OCI-LY7 (cell line): ENCODE measurements around the gene CDK11B. TPM values are rescaled to one million over a fixed set of nuclear protein-coding genes. Genes with fewer than 3 reads are reported as not detected.

Source experiments
- BruUV-seq: library from RNA; stranded (reverse); fragments of 400-500 nt; replicated peaks from 2 replicates; lab custom pipeline; 2021; lab: Mats Ljungman, UMichigan
- CTCF ChIA-PET: fragments of 300-600 bp; sonication (Branson Sonifier 250); formaldehyde crosslinking; loops from one replicate; lab custom pipeline; 2022; ENCODE audit warnings: antibody characterized with exemption; ENCODE audit not compliant: unreplicated experiment; lab: Charles Lee
- POLR2A ChIA-PET: fragments of 300-600 bp; sonication (Branson Sonifier 250); formaldehyde crosslinking; loops from one replicate; lab custom pipeline; 2022; ENCODE audit warnings: antibody characterized with exemption; lab: Charles Lee
- DNase-seq: peaks from one replicate; pipeline ENCODE4 v3.0.0-alpha.2; 2015; ENCODE audit warnings: low spot score
- H2AFZ ChIP-seq: fragments of 200-600 bp; sonication (generic), shearing (Covaris generic); 2 replicates; pipeline ENCODE4 v1.6.1; 2014; ENCODE audit warnings: mild to moderate bottlenecking, antibody characterized with exemption, low read length, moderate library complexity
- H3K27ac ChIP-seq: fragments of 200-600 bp; sonication (generic); 2 replicates; pipeline ENCODE4 v1.5.1; 2014; ENCODE audit warnings: mixed run types, low read depth, mild to moderate bottlenecking, moderate library complexity, low read length, inconsistent platforms; ENCODE audit not compliant: poor library complexity, severe bottlenecking
- H3K36me3 ChIP-seq: fragments of 200-600 bp; sonication (generic); 2 replicates; pipeline ENCODE4 v1.6.1; 2014; ENCODE audit warnings: mild to moderate bottlenecking, antibody characterized with exemption, low read length, moderate library complexity, mixed read lengths; ENCODE audit not compliant: insufficient read depth
- H3K4me1 ChIP-seq: fragments of 200-600 bp; sonication (generic); 2 replicates; pipeline ENCODE4 v1.5.1; 2014; ENCODE audit warnings: mild to moderate bottlenecking, low read length; ENCODE audit not compliant: insufficient read depth, poor library complexity, severe bottlenecking
- H3K4me2 ChIP-seq: fragments of 200-600 bp; sonication (generic); 2 replicates; pipeline ENCODE4 v1.6.1; 2014; ENCODE audit warnings: mild to moderate bottlenecking, low read length
- H3K4me3 ChIP-seq: fragments of 200-600 bp; sonication (generic); 2 replicates; pipeline ENCODE4 v1.5.1; 2014; ENCODE audit warnings: mild to moderate bottlenecking, low read depth, low read length; ENCODE audit not compliant: poor library complexity, severe bottlenecking
- H3K79me2 ChIP-seq: fragments of 200-600 bp; sonication (generic); 2 replicates; pipeline ENCODE4 v1.6.1; 2016; ENCODE audit warnings: low read depth, mild to moderate bottlenecking, low read length, moderate library complexity, mixed read lengths; ENCODE audit not compliant: insufficient read depth
- H3K9me2 ChIP-seq: fragments of 200-600 bp; sonication (generic); 2 replicates; pipeline ENCODE4 v1.6.1; 2016; ENCODE audit warnings: mild to moderate bottlenecking, low read length, mixed read lengths; ENCODE audit not compliant: insufficient read depth
- H3K9me3 ChIP-seq: fragments of 200-600 bp; sonication (generic); 2 replicates; pipeline ENCODE4 v1.6.1; 2014; ENCODE audit warnings: mild to moderate bottlenecking, mixed run types, low read length, mixed read lengths
- H4K20me1 ChIP-seq: fragments of 200-600 bp; sonication (generic); 2 replicates; pipeline ENCODE4 v1.6.1; 2014; ENCODE audit warnings: mild to moderate bottlenecking, antibody characterized with exemption, low read length, moderate library complexity, mixed read lengths; ENCODE audit not compliant: insufficient read depth
- EZH2phosphoT487 ChIP-seq: fragments of 200-600 bp; sonication (generic); IDR thresholded peaks from 2 replicates; pipeline ENCODE4 v1.6.1; 2018; ENCODE audit warnings: low read depth, borderline replicate concordance, mild to moderate bottlenecking, mixed run types, antibody characterized with exemption, low read length, moderate library complexity, mixed read lengths
- intact Hi-C: fragments of 100-400 bp; cut with micrococcal nuclease; formaldehyde crosslinking; loops from one replicate; pipeline ENCODE4 v1.10.0; 2022; ENCODE audit not compliant: unreplicated experiment
- total RNA-seq, 2 experiments: library from RNA; depleted of rRNA in 1 of 2; stranded (reverse); fragments of >200 nt in 1 of 2; shearing (Covaris generic) in 1 of 2; gene quantifications; 2 replicates each; pipeline ENCODE4 v1.2.3, GENCODE V29; 2014 to 2022
- TF ChIP-seq, protein P1 (sequence below): fragments of 200-600 bp; sonication (generic); conservative IDR thresholded peaks from 2 replicates; pipeline ENCODE4 v1.5.1; 2014; ENCODE audit warnings: mild to moderate bottlenecking, antibody characterized with exemption, low read length, moderate library complexity, mixed read lengths

Gene CDK11B
- total RNA-seq, 2 experiments from 2014 or later: 21.6 to 51.5 TPM

DNA sequence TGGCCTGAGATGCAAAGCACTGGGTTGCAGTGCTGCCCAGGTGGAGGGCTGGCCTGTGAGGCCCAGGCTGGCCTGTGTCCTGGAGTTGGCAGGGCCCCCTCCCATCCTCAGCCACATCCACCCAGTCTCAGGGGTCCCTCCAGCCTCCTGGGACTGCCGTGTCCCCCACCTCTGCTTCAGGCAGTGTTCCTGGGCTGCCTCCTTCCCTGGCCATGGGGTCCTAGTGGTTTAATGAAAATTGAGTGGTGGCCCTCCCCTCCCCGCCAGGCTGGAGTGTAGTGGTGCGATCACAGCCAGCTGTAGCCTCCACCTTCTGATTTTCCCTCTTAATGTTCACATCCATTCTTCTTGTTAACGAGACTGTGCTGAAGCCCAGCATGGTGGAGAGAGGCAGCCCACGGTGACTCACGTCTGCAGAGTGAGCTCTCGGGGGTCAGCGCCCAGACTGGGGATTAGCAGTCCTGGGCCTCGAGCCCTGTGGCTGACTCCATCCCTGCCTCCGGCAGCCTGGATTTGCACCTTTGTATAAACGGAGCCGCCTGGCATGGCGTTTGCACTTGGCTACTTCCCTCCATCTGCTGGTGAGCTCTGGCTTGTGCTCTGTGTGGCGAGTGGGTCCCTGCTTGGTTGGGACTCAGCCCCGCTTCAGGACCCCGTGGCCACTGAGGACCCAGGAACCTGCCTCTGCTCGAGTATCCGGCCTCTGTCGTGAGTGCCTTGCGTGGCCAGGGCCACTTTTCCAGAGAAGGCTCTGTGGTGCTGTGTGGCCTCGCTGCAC, 36.6 kb downstream of the CDK11B start:
- Histone ChIP-seq H2AFZ (no peak overlapping the region), H3K4me3 (no peak overlapping the region), H3K4me2 (no peak overlapping the region), H3K36me3 (no peaks in the 10 kb centered on the region), H3K79me2 (no peaks in the 10 kb centered on the region), H3K9me3 (no peaks in the 10 kb centered on the region), H3K9me2 (no peaks in the 10 kb centered on the region), H4K20me1 (no peaks in the 10 kb centered on the region; the same call in 1 of the 2 replicates), H3K27ac (no peak overlapping the region), H3K4me1 (peaks cover under 1% of the 10 kb centered on the region)
- intact Hi-C loops: no loop called here
- TF ChIP-seq, protein P1, sequence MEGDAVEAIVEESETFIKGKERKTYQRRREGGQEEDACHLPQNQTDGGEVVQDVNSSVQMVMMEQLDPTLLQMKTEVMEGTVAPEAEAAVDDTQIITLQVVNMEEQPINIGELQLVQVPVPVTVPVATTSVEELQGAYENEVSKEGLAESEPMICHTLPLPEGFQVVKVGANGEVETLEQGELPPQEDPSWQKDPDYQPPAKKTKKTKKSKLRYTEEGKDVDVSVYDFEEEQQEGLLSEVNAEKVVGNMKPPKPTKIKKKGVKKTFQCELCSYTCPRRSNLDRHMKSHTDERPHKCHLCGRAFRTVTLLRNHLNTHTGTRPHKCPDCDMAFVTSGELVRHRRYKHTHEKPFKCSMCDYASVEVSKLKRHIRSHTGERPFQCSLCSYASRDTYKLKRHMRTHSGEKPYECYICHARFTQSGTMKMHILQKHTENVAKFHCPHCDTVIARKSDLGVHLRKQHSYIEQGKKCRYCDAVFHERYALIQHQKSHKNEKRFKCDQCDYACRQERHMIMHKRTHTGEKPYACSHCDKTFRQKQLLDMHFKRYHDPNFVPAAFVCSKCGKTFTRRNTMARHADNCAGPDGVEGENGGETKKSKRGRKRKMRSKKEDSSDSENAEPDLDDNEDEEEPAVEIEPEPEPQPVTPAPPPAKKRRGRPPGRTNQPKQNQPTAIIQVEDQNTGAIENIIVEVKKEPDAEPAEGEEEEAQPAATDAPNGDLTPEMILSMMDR: no peak
- no peak for TF ChIP-seq EZH2phosphoT487
- ChIA-PET CTCF (no interaction called here), POLR2A (no interaction called here)
- no peak for DNase-seq
- no TSS peak for BruUV-seq

DNA sequence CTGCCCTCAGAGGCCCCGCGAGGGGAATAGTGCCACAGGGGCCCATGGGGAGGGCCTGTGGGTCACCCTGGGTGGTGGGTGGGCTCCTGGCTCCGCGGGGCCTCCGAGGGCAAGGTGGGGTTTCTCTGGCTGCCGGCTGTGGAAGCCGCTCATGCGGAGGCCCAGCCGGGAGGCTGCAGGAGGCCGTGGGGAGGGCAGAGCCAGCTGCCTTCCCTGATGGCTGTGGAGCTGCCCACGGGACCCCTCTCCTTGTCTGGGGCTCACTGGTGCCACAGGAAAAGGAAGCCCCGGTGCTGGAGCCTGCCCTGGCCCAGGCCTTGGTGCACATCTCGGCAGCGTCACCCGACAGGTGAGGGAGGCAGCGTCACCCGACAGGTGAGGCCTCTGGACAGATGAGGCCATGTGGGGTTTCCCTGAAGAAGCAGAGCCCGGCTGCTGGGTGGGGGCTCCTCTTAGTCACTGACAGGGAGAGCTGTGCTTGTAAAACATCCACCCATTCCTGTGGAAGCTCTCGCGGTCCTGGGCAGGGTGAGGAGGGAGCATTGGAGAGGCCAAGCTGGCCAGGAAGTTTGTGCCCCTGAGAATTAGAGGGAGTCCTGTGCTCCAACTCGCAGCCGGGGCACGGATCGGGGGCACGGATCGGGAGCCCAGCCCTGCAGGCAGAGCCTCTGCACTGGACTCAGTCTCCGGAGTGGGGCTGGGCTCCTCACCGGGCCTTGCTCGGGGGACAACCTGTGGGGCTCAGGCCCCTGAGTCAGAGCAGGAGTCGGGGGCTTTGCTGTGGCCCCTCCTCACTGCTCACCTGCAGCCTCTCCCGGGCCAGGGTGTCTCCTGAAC, 37.4 kb downstream of the CDK11B start:
- H3K4me2 ChIP-seq: no peak overlapping the region
- no peaks in the 10 kb centered on the region for H3K9me3 ChIP-seq
- no peak overlapping the region for H3K4me3 ChIP-seq
- no TSS peak for BruUV-seq
- POLR2A ChIA-PET: no interaction called here
- H3K36me3 ChIP-seq: no peaks in the 10 kb centered on the region
- TF ChIP-seq, protein P1: no peak
- no peak for TF ChIP-seq EZH2phosphoT487
- intact Hi-C loops: no loop called here
- H3K4me1 ChIP-seq: peaks cover 9% of the 10 kb centered on the region
- H3K79me2 ChIP-seq: no peaks in the 10 kb centered on the region
- no peak overlapping the region for H3K27ac ChIP-seq
- DNase-seq: no peak
- no peak overlapping the region for H2AFZ ChIP-seq
- no peaks in the 10 kb centered on the region for H3K9me2 ChIP-seq
- CTCF ChIA-PET: no interaction called here
- no peaks in the 10 kb centered on the region; the same call in 1 of the 2 replicates for H4K20me1 ChIP-seq
